Medulla oblongata (tissue), 1 donor: Measurements from ENCODE around the gene HTT.

Experiments used
- DNase-seq: peaks from one replicate; pipeline ENCODE4 v3.0.0-alpha.2; 2015; ENCODE audit errors: extremely low spot score

The HTT gene

DNA sequence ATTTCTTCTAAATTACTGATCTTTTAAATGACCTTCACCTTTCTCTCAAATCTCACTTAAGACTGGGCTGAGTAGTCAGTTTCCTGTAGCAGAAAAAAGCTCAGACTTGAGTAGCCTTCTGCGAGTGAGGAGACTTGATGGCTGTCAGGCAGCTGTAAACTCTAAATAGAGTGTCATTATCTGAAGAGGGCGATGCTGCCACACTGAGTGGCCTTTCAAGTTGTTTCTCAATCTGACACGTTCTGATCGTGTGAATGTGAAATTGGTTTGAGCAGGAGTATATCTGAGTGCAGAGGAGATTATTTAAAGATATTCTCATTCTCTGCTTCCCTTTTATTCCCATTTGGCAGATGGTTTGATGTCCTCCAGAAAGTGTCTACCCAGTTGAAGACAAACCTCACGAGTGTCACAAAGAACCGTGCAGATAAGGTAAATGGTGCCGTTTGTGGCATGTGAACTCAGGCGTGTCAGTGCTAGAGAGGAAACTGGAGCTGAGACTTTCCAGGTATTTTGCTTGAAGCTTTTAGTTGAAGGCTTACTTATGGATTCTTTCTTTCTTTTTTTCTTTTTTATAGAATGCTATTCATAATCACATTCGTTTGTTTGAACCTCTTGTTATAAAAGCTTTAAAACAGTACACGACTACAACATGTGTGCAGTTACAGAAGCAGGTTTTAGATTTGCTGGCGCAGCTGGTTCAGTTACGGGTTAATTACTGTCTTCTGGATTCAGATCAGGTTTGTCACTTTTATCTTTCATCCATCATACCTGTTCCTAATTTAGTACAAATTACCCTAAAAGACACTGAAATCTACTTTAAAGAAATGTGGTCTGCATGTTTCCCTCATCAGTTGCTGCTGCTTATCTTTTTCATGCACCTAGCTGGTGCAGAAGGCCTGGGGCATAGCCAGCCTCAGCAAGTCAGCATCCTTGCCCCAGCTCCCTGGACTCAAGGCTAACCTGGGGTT is 100.2 kb downstream of the HTT start:
- no peak for DNase-seq

DNA sequence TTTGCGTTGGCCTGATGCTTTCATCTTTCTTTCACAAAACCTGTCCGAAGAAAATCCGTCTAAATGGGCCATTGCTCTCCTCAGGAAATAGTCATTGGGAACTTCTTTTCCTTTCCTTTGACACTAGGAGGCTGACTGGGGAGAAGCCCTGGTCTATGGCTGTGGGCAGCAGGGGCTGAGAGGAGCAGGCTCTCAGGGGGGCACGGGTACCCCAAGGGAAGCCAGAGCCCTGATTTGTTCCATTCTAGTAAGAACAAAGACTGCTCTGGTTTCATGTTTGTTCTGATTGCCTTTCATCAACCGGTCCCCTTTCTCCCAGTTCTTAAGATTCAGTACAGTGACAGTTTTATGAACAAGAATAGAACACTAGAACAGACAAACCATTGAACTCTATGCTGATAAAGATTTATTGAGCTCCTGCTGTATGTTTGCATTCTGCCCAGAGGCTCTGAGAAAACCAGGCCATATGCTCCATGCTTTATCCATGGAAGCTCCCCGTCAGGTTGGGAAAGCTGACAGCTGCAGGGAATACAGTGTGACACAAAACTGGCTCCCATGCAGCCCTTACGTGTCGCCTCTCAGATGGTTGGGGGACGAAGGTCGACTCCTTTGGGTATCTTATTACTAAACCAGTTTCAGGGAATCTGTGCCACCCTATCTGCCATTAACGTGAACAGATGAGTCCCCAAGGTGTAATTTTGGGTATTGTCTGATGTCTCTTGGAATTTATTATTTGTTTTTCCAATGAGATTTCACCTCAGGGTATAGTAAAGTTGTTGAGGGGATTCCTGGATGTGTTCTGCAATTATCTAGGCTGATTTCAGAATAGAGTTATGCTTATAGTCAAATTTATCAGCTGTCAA is 102.1 kb downstream of the HTT start:
- no peak for DNase-seq

DNA sequence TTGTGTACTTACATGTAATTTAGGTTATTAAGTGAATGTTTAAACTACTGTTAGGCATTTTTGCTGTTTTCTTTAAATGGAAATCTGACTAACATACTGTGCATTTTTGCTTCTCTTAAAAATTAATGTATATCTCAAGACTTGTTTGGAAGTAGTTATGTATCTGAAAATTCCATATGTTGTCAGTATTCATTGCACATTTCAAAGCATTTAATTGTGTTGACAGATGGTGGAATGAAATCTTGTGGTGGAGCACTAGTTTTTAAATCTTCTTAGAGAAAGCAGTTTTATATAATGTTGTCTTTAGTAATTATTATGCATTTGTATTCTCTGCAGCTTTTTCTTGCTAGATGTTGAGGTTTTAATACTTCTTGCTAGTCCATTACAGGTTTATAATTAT is 102.9 kb downstream of the HTT start:
- no peak for DNase-seq

DNA sequence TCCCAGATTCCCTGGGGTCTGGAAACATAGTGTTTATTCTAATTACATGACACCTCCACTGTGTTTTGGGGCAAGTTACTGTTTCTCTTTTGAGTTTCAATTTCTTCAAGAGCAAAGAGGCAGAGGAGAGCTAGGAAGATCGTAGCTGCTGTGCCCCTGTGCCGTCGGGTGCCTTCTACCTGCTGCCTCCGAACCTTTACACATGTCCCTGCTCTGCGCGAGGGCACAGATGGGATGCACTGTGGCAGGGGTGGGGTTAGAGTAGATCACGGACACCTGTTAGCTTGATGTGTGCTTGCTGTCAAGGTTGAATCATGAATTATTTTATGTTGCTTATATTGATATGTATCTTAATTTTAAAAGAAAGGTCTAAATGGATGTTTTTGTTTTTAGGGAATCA is 103.4 kb downstream of the HTT start:
- no peak for DNase-seq

DNA sequence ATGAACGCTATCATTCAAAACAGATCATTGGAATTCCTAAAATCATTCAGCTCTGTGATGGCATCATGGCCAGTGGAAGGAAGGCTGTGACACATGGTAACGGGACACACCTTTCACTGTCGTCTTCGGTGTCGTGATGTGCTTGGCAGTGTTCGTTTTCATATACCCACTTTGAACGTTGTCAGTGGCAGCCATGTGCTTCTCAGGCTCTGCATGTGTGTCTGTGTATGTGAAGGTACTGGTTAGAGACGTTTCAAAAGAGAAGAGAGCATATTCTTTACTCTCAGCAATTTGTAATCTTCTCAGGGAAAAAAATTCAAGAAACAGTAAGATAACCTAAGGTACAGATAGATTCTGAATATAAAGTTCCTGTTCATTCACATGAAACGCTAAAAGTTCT is 103.9 kb downstream of the HTT start:
- DNase-seq, result no peak

DNA sequence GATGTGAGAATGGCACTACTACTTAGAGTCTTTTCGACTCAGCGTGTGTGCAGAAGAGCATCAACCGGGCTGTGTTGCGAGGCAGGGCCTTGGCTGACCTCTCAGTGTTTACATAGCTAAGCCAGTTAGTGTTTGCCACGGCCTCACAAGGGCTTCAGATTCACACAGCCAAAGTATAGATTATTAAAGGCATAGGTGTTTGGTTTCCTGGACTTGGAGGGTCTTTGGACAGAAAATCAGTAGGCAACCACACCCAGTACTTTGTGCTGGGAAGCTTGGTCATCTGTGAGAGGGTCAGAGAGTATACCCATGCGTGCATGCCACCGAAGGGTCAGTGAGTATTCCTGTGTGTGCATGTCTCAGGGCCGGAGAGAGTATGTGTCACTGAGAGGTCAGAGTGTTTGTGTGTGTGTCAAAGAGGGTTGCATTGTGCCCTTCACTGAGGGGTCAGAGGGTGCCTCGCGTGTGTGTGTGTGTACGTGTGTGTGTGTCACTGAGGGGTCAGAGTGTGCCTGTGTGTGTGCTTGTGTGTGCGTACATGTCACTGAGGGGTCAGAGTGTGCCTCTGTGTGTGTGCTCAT is 104.7 kb downstream of the HTT start:
- no peak for DNase-seq

DNA sequence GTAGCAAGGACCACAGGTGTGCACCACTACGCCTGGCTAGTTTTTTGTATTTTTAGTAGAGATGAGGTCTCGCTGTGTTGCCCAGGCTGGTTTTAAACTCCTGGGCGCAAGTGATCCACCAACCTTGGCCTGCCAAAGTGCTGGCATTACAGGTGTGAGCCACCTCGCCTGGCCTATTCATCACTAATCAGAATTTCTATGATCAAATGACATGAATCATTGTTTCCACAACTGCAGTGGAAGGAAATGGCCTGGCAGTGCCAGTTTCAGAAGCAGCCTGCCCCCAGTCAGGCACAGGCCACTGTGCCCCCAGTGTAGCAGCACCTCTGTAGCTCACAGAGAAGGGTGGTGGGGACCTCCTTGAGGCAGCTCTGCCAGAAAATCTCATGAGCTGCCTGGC is 108.5 kb downstream of the HTT start:
- no peak for DNase-seq

DNA sequence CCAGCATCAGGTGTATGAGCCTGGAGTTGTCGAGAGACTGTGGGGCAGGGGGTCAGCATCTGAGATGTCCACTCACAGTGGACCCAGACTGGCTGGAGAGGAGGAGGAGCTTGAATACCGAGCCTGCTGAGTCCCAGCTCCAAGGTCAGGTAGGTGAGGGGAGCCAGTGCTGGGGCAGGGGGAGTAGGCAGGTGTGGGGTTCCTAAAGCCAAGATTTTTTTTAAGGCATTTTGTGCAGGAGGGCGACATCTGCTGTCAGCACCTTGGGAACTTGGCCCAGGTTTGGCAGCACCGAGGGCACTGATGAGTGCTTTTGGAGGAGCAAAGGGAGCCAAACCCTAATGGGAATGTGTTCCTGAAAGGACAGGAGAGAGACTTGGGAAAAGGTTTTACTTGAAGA is 110.2 kb downstream of the HTT start:
- no peak for DNase-seq

DNA sequence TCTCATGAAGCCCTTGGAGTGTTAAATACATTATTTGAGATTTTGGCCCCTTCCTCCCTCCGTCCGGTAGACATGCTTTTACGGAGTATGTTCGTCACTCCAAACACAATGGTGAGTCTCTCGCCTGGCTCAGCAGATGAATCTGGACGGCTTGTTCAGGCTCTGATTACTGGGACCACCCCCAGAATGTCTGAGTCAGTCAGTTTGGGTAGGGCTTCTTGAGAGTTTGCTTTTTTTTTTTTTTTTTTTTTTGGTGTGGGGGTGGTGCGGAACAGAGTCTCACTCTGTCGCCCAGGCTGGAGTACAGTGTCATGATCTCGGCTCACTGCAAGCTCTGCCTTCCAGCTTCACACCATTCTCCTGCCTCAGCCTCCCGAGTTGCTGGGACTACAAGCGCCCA is 112.1 kb downstream of the HTT start:
- no peak for DNase-seq

DNA sequence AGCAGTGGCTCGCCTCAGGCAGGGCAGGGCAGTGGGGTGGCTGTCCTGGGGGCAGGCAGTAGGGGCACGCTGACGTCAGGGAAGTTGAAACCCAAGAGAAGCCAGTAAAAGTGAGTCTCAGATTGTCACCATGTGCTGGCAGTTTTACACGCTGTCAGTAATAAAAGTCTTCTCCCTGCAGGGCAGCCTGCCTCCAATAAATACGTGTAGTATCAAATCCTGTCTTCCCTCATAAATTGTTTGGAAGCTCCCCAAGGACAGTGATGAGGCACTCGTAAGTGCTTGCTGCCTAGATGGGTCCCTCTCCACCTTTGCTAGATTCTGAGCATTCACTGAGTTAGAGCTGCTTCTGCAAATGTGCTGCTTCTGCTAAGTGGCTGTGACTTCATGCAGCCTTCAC is 113.6 kb downstream of the HTT start:
- DNase-seq, result no peak

DNA sequence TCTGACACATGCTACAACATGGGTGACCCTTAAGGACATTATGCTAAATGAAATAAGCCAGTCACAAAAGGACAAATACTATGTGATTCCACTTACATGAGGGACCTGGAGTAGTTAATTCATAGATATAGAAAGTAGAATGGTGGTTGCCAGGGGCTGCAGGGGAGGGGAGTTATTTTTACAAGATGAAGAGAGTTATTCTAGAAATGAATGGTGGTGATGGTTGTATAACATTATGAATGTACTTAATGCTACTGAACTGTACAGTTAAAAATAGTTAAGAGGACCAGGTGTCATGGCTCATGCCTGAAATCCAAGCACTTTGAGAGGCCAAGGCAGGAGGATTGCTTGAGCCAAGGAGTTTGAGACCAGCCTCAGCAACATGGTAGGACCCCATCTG is 115.0 kb downstream of the HTT start:
- no peak for DNase-seq

DNA sequence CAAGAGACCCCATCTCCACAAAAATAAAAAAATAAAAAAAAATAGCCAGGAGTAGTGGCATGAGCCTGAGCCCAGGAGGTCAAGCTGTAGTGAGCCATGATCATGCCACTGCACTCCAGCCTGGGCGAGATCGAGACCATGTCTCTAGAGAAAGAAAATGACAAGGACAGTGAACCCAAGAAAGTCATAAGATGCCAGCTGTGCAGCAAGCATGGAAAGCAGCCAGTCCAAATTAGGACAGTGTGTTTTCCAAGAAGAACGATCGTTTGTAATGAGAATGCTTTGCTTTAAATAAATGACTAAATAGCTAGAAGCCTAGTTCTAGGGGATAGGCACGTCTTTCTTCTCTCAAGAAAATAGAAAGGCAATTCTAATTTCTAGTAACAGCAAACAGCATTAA is 116.1 kb downstream of the HTT start:
- DNase-seq, result peak; percentile 47

DNA sequence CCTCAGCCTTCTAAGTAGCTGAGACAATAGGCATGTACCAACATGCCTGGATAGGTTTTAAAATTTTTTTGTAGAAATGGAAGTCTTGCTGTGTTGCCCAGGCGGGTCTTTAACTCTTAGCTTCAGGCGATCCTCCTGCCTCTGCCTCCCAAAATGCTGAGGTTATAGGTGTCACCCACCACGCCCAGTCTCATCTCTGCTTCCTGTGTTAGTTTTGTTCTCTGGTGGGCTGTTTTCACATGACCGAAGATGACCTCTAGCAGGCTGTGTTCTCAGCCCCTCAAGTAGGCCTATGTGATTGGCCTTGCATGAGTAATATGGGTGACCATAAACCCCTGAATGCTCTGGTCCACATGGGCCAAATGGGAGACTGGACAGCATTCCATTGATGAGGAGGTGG is 117.7 kb downstream of the HTT start:
- DNase-seq, result no peak

DNA sequence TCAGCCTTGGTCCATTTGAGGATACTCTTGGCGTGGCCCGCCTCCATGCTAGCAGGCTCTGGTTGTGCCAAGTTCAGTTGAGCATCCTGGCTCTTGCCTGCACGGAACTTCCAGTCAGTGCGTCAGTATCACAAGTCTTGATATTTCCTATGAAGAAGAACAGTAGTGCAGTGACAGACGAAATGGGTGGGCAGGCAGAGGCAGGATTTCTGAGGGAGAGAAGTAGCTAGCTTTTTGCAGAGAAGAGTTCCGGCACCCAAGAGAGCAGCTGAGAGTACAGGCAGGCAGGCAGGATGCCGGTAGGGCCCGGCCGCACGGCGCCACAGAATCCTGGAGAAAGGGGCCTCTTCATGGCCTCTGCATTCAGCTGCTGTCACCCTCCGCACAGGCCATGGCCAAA is 118.3 kb downstream of the HTT start:
- no peak for DNase-seq

DNA sequence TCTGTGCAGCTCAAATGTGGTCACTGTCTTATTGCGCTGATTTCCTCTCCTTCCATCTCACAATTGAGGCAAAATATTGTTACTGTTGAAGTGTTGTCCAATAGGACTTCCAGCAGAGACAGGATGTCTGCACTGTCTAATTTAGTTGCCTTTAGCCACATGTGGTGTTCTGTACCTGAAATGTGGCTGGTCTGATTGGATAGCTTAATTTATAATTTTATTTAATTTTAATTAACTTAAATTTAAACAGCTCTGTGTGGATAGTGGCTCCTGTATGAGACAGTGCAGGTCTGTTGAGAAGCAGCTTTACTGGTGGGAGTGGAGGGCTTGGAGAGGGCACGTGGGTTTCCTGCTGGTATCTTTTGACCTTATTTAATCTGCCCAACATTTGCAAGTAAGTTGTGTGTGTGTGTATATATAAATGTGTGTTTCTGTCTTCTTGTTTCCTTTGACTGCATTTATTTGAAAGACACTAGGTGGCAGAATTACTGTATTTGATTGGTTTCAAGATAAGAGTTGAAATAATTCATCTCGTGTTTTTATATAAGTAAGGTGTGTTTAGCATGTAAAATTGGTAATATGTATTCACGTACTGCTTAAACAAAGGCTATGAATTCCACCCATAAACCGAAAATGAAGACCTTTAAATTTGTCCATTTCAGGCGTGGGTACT is 119.2 kb downstream of the HTT start:
- peak; percentile 22 for DNase-seq

DNA sequence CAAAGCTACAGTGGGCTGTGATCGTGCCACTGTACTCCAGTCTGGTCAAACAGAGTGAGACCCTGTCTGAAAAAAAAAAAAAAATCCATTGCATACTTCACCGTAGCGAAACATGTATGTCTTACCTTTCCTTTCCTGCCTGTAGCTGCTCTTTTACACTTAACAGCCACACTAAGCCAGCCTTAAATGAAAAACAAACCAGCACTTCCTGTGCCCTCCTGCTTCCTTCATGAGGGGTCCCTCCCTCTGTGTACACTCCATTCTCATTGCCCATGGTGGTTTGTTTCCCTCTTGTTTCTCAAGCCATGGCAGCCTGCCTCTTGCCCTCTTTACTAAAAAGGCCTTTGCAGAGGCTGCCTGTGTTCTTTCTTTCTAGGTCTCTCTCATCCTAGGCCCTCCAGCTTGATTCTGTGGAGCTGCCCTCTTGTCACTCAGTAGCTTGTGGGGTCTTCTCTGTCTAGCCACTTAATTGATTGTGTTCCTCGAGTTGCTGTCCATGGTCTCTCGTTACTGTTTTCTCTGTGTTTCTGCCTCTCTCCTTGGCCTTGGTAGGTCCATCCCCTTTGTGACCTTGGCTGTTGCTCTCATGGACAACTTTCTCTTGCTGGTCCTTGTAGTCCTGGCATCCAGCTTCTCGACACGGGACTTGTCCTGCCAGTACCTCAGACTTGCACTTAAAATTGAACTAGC is 122.3 kb downstream of the HTT start:
- no peak for DNase-seq

DNA sequence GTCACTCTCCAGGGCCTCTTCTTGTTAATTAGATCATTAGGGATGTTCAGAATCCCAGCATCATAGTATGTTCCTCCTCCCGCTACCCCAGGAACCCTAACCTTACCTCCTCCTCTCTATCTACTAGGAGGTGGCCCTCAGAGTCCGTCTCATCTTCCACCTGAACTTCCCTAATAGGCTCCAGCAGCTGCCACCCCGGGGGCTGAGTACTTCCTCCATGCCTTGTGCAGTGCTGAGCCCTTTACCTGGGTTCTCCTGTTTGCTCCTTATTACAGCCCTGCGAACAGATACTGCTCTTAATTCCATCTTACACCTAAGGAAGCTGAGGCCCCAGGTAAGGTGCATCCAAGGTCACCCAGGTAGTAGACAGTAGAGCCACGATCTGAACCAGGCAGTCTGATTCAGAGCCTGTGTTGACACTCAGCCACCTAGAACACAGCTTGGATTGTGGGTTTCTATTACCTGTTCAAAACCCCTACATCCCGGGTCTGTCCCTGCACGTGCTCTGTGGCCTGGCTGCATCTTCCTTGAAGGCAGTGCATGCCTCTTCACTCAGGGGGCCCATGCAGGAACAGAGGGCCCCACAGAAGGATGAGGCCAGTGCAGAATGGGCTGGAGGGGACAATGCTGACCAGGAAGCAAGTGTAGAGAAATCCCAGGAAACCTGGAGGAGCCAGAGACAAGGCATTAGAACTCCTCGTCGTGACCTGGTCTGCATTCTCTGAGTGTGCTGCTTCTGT is 123.1 kb downstream of the HTT start:
- no peak for DNase-seq

DNA sequence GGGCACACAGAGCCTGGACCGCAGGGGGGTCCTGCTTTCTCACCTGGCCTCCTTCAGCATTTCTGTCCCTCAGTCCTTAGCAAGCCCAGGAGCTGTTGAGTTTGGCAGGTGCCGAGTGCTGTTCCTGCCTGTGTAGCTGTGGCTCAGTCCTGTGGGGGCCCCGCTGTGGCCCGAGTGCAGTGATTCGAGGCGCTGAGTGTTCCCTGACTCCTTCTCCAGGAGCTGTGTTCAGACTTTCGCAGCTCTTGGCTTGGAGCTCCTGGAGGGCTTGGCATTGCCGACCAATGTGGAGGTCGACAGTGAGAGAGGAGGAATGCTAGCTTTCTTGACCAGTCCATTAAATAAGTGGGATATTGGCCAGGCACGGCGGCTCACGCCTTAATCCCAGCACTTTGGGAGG is 124.4 kb downstream of the HTT start:
- no peak for DNase-seq

DNA sequence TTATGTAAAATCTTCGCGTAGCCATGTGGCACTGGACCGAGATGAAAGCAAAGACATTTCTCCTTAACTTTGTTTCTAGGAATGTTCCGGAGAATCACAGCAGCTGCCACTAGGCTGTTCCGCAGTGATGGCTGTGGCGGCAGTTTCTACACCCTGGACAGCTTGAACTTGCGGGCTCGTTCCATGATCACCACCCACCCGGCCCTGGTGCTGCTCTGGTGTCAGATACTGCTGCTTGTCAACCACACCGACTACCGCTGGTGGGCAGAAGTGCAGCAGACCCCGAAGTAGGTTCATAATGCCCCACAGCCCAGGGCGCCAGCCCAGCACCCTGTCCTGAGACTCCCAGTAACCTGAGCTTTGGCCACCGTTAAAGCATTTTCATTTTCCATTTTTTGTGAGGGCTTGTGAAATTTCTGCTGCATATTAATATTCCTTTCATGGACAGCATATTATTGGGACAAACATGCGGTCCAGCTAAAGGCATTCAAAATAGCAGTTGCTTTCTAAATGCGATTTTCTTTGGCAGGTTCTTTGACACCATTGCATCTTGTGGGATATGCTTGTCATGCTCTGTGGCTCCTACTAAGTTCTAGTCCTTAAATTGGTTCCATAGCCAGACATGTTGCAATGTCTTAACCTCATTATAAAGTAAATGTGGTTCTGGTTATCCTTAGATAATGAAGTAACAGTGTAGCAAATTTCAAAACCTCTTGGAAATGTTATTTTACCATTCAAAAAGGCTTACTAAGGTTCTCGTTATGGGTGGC is 125.4 kb downstream of the HTT start:
- no peak for DNase-seq
